VCaP (cell line): ENCODE measurements around the gene SEZ6L.

Experiments
- H3K27ac ChIP-seq: fragments of 450-650 bp; 2 replicates; pipeline ENCODE4 v1.5.1; 2017
- CTCF ChIP-seq: fragments of 450-650 bp; conservative IDR thresholded peaks from 2 replicates; pipeline ENCODE4 v1.5.1; 2017; ENCODE audit warnings: mild to moderate bottlenecking, moderate library complexity

SEZ6L gene

GRCh38 chr22:26265909-26266308 lies 96.6 kb downstream of the SEZ6L start:
- no peak for TF ChIP-seq CTCF
- no peak overlapping the region for H3K27ac ChIP-seq

- H3K27ac ChIP-seq, result no peak overlapping the region
- TF ChIP-seq CTCF, result no peak
These were observed 98.6 kb downstream of the SEZ6L start for GRCh38 chr22:26267856-26268255.

GRCh38 chr22:26269572-26269971 lies 100.3 kb downstream of the SEZ6L start:
- no peak overlapping the region for H3K27ac ChIP-seq
- TF ChIP-seq CTCF, result no peak

- TF ChIP-seq CTCF, result no peak
- no peak overlapping the region for H3K27ac ChIP-seq
These were observed 102.2 kb downstream of the SEZ6L start for GRCh38 chr22:26271427-26271826.

- no peak for TF ChIP-seq CTCF
- H3K27ac ChIP-seq, result no peak overlapping the region
These were observed 103.9 kb downstream of the SEZ6L start for GRCh38 chr22:26273011-26273675.

GRCh38 chr22:26276529-26277160 lies 107.4 kb downstream of the SEZ6L start:
- H3K27ac ChIP-seq, result no peak overlapping the region
- no peak for TF ChIP-seq CTCF

- H3K27ac ChIP-seq, result no peak overlapping the region
- TF ChIP-seq CTCF, result no peak
These were observed 112.7 kb downstream of the SEZ6L start for GRCh38 chr22:26281941-26282340.
